Skeletal muscle cell (primary cell): ENCODE measurements around the gene KRTAP12-4.
"Not testable (repeated sequence)": the region's sequence is repeated elsewhere in the genome, so short reads cannot be mapped to it uniquely, and the experiment has no call there.

Experiments
- DNase-seq: peaks from one replicate; pipeline ENCODE4 v3.0.0-alpha.2; 2010; ENCODE audit warnings: low read depth
- H3K4me3 ChIP-seq: 2 replicates; pipeline ENCODE4 v1.5.1; 2011; ENCODE audit warnings: low read depth, mild to moderate bottlenecking, control low read depth, low read length, moderate library complexity

Gene KRTAP12-4

DNA sequence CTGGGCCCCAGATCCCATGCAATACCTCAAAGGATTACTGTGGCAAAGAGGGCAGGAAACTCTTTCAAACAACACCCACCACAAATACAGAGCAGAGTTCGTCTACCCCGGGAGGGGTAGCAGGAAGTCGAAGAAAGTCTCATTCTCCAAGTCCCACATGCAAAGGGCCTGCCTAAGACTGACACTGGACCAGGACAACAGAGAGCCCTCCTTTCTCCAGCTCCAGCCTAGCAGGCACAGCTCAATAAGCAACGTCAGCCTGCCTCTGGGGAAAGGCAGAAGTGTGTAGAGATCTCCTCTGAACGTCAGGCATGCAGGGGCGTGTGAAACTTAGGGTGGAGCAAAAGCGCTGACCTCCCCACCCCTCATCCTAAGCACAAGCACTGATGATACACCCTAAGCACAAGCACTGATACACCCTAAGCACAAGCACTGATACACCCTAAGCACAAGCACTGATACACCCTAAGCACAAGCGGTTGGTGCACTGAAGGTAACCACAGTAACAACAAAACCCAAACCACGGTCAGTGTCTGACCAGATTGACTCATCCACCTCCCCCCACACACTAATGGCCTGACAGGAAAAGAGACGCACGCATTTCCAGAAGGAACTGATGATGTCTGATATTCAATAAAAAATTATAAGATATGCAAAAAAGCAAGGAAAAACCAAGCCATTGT is 4.6 kb upstream of the KRTAP12-4 start:
- H3K4me3 ChIP-seq: no peak overlapping the region
- DNase-seq: no peak

DNA sequence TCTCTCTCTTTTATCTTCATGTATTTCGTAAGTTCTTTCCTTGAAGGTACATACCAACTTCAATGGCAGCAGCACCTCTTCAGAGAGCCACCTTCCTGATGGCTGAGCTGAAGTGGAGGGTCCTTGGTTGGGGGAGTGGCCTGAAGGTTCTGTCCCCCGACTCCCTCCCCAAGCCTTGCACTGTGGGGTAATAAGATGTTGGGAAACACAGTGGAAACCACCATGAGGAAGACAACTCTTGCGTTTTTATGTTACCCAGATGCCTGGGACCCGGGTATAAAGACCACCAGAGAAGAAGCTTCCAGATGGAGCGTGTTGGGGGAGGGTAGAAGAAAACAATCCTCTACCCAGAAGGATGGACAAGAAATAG is 4.1 kb upstream of the KRTAP12-4 start:
- no peak for DNase-seq
- no peak overlapping the region for H3K4me3 ChIP-seq

DNA sequence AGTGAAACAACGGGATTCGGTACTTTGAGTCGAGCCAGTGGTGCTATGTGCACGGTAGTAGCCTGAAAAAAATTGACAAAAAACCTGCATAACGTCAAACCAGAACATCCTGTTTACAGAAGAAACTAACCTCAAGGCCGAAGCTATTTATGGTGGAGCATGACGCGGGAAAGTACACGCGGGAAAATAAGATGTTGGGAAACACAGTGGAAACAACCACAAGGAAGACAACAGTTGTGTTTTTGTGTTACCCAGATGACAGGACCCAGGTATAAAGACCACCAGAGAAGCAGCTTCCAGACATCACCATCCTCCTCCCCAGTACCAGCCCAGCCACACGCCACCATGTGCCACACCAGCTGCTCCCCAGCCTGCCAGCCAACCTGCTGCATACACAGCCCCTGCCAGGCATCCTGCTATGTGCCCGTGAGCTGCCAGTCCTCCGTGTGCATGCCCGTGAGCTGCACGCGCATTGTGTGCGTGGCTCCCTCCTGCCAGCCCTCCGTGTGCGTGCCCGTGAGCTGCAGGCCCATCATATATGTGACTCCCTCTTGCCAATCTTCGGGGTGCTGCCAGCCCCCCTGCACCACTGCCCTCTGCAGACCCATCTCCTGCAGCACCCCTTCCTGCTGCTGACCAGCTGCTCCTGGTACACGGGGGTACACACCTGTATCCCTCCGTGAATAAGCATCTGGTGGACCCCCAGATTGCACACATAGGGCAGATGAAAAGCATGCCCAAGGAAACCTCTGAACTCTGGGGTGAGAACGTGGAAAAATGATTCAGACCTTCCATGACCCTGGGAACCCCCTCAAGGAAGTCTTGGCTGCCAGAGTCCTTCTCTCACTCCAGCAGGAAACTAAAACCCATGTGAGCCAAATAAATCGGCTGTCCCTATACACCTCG is 3.4 kb upstream of the KRTAP12-4 start, which contains the start of gene KRTAP12-3:
Gene KRTAP12-3 (plus strand): TSS at position 298 of the 906 bp plus-strand sequence. CDS start 48 bp downstream, at position 346.
- no peak for DNase-seq

DNA sequence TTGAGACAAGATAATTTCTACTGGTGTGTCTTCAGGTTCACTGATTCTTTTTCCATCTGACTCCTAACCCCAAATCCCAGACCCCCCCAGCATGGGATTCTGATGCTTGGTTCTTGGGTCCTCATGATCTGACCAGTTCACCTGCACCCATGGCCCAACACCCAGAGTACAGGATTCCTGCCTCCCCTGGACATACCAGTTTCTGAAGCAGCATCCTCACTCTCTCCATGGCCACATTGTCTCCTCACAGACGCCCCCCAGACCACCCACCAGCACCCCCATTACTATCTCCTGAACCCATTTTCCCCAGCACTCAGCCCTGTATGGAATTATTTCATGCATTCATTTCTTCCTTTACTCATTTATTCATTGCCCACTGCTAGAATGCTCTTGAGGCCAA is 2.4 kb upstream of the KRTAP12-4 start:
- no peak overlapping the region for H3K4me3 ChIP-seq
- DNase-seq: no peak

More for the DNA sequence above, 3.4 kb upstream of the KRTAP12-4 start, which contains the start of gene KRTAP12-3:
- H3K4me3 ChIP-seq: no peak within 1 kb of the TSS

DNA sequence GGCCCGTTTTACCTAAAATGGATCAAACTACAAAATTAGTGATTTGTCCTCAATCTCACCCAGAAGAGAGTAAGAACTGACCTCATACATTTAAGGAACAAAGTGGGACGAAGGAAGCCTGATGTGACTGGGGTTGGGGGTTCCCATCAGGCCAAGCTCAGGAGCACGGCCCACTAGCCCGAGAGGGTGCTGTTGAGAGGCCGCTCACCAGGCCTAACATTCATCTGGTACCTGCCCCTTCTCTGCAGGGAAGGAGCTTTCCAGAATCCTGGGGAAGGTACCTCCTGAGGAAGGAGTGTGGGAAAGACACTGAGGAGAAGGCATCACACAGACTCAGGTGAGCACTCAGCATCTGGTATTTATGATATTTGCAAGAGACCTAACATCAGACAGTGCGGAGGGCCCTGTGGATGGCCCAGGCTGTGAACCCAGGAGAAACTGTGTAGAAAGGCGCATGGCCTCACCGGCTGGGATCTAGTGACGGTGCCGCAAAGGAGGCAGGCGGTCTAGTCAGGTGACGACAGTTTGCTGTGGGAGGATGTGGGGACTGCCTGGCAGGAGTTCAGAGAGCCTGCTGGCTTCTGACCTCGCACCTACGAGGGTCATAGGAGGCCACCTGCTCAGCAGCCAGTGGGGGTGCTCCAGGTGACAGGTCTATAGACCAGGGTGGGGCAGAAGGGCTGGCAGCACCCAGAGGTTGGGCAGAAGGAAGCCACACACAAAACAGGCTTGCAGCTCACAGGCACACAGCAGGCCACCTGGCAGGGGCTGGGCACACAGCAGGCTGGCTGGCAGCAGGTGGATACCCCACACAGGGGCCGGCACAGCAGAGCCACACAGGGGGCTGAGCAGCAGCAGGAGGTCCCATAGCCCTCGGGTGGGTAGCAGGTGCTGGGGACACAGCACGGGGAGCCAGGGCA is 543 bp downstream of the KRTAP12-4 start:
- no peak overlapping the region for H3K4me3 ChIP-seq
- no peak for DNase-seq

DNA sequence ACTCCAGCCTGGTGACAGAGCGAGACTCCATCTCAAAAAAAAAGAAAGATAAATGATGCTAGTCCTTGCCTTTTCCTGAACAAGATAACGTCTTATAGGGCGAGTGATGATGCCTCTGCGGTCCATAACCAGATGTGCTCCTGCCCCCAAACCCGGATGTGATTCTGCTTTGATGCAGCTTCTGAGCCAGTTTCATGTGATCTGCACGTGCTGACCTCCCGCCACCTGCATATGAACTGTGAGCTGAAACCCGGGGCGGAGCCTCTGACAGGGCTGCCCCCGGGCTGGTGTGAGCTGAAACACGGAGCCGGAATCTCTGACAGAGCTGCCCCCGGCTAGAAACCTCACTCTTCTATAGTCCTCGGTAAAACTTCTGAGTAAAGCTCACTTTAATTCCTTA is 1.3 kb downstream of the KRTAP12-4 start:
- H3K4me3 ChIP-seq: no peak overlapping the region
- DNase-seq: no peak

DNA sequence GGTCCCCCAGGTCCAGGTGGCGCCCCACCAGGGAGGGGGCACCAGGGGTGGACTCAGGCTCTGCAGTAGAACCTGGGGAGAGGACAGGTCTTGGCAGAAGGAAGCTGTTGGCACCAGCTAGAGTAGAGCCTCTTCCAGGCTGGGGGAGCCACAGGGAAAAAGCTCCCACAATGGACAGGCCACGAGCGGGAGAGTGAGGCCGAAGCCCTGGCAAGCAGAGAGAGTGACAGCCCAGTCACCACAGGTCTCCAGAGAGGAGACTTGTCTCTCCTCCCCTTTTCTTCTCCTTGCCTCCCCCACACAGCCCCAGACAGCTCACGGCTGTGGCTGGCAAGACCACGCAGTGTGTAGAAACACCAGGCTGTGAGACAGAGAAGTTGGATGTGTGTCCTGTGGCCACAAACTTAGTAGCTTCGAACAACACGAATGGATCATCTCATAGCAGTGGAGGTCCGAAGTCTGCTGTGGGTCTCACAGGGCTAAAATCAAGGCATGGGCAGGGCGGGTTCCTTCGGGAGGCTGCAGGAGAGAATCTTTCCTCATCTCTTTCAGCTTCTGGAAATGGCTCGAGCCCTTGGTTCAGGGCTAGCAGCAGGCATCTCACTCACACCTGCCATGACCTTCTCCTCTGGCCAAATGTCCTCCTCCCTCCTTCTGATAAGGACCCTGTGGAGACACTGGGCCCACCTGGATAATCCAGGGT is 3.3 kb downstream of the KRTAP12-4 start:
- H3K4me3 ChIP-seq: no peak overlapping the region
- no peak for DNase-seq

DNA sequence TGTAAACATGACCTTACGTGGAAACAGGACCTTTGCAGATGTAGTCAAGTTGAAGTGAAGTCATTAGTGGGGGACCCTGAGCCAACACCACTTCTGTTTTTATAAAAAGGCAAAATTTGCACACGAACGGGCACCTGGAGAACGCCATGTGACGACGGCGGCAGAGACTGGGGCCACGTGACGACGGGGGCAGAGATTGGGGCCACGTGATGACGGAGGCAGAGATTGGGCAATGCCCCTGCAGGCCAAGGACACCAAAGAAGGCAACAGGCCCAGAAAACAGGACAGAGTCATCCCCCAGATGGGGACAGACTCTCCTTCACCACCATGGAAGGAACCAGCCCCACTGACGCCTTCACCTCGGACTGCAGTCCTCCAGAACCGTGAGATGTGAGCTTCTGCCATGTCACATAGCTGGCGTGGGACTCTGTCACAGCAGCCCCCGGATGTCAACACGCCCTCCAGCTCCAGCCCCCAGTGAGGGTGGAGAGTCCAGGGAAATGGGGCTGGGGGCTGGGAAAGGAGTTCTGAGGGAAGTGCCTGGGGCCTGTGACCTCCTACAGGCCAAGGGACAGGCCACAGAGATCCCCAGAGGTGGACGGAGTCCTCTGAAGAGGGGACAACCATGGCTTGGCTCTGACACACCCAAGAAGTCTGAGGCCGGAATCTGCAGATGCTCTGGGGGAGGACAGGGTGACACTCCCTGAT is 4.0 kb downstream of the KRTAP12-4 start:
- no peak overlapping the region for H3K4me3 ChIP-seq
- DNase-seq: no peak

DNA sequence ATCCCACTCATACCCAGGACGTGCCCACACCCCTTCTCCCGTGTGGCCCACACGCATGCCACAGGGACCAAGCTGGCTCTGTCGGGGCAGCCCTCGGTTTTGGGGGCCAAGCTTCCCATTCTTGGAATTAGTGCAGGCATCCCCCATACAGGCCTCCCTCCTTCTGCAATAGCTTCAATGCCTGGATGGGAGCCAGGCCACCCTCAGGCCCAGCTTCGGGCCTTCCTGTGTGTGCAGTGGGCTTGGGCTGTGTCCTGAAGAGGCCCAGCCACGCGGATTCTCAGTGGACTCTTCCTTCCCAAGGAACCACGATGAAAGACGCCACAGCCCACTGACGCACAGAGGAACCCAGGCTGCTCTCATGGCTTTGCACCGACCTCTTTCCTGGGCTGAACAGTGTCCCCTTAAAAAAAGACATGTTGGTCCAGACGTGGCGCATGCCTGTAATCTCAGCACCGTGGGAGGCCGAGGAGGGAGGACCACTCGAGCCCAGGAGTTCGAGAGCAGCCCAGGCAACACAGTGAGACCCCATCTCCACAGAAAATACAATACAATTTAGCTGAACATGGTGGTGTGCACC is 4.8 kb downstream of the KRTAP12-4 start:
- DNase-seq: no peak

DNA sequence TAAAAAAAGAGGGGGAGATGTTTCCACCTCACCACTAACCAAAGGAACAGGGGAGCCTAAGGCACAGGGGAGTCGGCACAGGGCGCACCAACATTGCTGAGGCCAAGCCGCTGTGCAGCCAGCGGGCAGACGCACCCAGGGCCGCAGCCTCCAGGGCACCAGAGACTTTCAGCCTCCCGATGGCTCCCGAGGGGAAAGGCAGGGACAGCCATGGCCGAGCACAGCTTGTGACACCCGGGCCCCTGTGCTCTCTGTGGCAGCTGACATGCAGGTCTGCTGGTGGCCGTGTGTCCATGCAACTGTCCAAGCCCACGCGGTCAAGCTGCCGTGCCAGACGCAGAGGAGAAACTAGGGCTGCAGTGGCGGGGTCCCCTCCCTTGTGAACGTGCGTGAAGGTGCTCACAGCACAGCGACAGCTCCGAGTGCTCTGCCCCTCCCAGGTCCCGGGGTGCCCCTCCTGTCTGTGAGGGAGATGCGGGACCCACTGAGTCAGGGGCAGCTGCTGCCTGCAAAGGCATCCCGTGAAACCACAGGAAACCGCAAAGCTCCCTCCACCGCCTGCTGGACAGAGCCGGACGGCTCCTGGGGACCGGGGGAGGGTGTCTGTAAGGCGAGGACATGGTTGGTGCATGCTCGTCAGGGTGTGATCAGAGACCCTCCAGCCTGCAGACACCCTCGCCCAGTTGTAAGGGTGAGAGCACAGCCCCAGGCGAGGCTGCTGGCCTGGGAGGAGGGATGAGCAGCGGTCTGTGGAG is 5.7 kb downstream of the KRTAP12-4 start:
- H3K4me3 ChIP-seq: no peak overlapping the region
- DNase-seq: no peak

More for the DNA sequence above, 4.8 kb downstream of the KRTAP12-4 start:
- H3K4me3 ChIP-seq: no peak overlapping the region

DNA sequence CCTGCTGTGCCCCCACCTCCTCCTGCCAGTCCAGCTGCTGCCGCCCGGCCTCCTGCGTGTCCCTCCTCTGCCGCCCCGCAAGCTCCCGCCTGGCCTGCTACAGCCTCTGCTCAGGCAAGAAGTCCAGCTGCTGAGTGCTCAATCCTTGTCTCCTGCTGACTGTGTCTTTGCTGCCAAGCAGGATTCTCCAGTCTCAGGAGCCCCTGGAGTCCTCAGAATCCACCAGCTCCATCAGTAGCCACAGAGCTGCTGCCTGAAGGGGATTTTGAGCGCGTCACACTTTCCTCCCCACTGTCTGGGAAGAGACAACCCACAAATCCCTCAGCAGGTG is 7.3 kb downstream of the KRTAP12-4 start:
- no peak for DNase-seq
- no peak overlapping the region for H3K4me3 ChIP-seq

DNA sequence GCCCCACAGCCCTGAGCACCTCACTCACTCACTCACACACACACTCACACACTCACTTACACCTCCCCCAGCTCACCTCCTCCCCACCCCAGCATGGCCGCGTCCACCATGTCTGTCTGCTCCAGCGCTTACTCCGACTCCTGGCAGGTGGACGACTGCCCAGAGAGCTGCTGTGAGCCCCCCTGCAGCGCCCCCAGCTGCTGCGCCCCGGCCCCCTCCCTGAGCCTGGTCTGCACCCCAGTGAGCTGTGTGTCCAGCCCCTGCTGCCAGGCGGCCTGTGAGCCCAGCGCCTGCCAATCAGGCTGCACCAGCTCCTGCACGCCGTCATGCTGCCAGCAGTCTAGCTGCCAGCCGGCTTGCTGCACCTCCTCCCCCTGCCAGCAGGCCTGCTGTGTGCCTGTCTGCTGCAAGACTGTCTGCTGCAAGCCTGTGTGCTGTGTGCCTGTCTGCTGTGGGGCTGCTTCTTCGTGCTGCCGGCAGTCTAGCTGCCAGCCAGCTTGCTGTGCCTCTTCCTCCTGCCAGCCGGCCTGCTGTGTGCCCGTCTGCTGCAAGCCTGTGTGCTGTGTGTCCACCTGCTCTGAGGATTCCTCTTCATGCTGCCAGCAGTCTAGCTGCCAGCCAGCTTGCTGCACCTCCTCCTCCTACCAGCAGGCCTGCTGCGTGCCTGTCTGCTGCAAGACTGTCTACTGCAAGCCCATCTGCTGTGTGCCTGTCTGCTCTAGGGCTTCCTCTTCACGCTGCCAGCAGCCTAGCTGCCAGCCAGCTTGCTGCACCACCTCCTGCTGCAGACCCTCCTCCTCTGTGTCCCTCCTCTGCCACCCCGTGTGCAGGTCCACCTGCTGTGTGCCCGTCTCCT is 7.9 kb downstream of the KRTAP12-4 start, which contains the start of gene KRTAP10-11:
Gene KRTAP10-11 (plus strand): TSS at position 49 of the 856 bp plus-strand sequence. CDS start 45 bp downstream, at position 94.
- DNase-seq, H3K4me3 ChIP-seq: not testable (repeated sequence)

DNA sequence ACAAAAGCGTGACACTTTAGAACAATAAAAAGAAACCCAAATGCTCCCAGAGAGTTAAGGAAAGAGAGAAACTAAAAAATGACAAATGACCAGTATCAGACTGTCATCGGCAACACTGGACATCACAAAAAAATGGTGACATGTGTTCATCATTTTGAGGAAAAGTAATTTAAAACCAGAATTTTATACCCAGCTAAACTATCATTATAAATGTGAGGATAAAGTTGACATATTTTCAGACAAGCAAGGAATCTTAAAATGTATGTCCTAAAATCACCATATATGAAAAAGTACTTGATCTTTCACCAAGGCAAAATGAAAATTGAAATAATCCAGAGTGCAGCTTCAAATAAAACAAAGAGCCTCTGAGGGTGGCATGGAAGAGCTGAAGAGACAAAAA is 9.6 kb downstream of the KRTAP12-4 start:
- DNase-seq: no peak
- no peak overlapping the region for H3K4me3 ChIP-seq

DNA sequence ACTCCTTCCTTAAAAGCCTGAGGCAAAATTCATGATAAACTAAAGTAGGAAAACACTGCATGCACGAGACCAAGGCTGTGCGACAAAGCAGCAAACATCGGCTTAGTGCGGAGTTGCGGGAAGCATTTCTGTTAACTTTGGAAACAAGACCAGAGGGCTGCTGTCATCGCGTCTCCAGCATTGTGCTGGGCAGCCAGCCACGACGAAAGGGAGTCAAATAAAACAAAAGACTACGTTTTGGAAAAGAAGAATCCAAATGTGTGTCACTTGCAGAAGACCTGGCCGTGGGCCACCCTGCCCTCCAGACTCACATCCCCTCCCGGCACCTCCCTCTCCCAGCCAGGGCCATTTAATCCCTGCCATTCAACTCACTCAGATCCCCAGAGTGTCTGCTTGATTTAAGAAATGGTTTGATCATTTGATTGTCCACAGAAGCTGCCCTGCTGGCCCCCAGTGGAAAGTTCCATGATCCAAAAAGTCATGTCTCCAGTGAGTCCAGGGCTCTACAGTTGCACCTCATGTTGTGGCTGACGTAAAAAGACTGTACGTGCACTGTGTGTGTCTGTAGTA is 10.6 kb downstream of the KRTAP12-4 start:
- DNase-seq: no peak
- no peak overlapping the region for H3K4me3 ChIP-seq

DNA sequence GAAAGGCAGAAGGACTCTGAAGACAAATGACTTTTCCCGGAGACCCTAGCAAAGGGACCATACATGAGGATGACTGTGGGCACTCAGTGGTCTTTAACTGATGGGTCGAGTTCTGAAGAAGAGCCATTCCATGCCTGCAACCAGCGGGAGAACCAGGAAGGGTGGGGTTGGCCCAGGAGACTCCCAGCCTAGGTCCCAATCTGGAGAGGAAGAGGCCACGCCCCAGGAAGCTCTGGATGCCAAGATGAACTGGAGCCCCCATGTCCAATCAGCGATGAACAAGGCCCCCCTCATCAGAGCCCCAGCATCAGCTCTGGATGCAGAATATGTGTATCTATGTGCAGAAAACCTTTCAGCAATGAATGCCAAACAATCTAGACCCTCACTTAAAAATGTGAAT is 13.7 kb downstream of the KRTAP12-4 start:
- DNase-seq: no peak
- H3K4me3 ChIP-seq: no peak overlapping the region

DNA sequence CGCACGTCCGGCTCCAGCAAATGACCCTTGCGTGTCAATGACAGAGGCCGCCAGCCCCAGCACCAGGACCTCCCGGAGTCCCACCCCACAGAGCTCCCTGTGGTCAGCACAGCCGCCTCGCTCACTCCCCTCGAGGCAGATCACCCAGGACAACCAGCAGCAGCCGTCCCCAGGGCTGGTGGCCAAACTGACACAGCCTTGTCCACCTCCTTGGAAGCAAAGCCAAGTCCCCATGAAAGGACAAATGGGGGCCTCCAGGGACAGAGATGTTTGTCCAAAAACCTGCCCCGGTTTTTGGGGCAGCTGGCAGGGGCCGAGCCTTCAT is 15.2 kb downstream of the KRTAP12-4 start:
- no peak overlapping the region for H3K4me3 ChIP-seq
- DNase-seq: no peak
